Mesenchymal stem cell (in vitro differentiated cells and primary cell): ENCODE measurements around the gene HYLS1.
A peak's percentile ranks its signal among the peaks of the same experiment; 100 is the strongest.

Experiments used
- DNase-seq: peaks from one replicate; pipeline ENCODE4 v3.0.0-alpha.2; 2013
- H2AFZ ChIP-seq: one replicate; pipeline ENCODE4 v1.6.1; 2013; ENCODE audit warnings: low read depth, mild to moderate bottlenecking, control low read depth, inconsistent platforms, low read length, moderate library complexity
- H2AK5ac ChIP-seq: 2 replicates; pipeline ENCODE4 v1.6.1; 2013; ENCODE audit warnings: low read length, moderate library complexity, mild to moderate bottlenecking, inconsistent platforms; ENCODE audit not compliant: severe bottlenecking
- H2BK120ac ChIP-seq: one replicate; pipeline ENCODE4 v1.6.1; 2013; ENCODE audit warnings: low read depth, mild to moderate bottlenecking, inconsistent platforms, low read length, moderate library complexity
- H2BK12ac ChIP-seq, 2 experiments: one replicate each; pipeline ENCODE4 v1.6.1; 2013; ENCODE audit warnings: inconsistent platforms in 2 of 2, low read length in 2 of 2, mild to moderate bottlenecking in 2 of 2, moderate library complexity in 2 of 2, control low read depth in 1 of 2
- H2BK15ac ChIP-seq: one replicate; pipeline ENCODE4 v1.6.1; 2013; ENCODE audit warnings: mild to moderate bottlenecking, low read depth, inconsistent platforms; ENCODE audit not compliant: poor library complexity, severe bottlenecking
- H2BK5ac ChIP-seq: 2 replicates; pipeline ENCODE4 v1.6.1; 2013; ENCODE audit warnings: low read depth, mild to moderate bottlenecking, low read length, control low read depth, inconsistent platforms; ENCODE audit not compliant: poor library complexity, severe bottlenecking
- H3K14ac ChIP-seq, 2 experiments: one replicate each; pipeline ENCODE4 v1.6.1; 2013; ENCODE audit warnings: inconsistent platforms in 2 of 2, low read length in 2 of 2, control low read depth in 1 of 2, mild to moderate bottlenecking in 1 of 2, moderate library complexity in 1 of 2
- H3K18ac ChIP-seq, 2 experiments: one replicate each; pipeline ENCODE4 v1.6.1; 2013; ENCODE audit warnings: inconsistent platforms in 2 of 2, low read length in 2 of 2, control low read depth in 1 of 2, low read depth in 1 of 2, mild to moderate bottlenecking in 1 of 2
- H3K23ac ChIP-seq, 2 experiments: one replicate each; pipeline ENCODE4 v1.6.1; 2013; ENCODE audit warnings: inconsistent platforms in 2 of 2, low read length in 2 of 2, mild to moderate bottlenecking in 2 of 2, moderate library complexity in 2 of 2, control low read depth in 1 of 2
- H3K27ac ChIP-seq: 2 replicates; pipeline ENCODE4 v1.5.1; 2013; ENCODE audit warnings: mild to moderate bottlenecking, moderate library complexity, low read length, control low read depth, inconsistent platforms; ENCODE audit not compliant: poor library complexity, severe bottlenecking
- H3K27me3 ChIP-seq, 2 experiments: 2 replicates each; pipeline versions ENCODE4 v1.6.1 to v1.7.0; 2013; ENCODE audit warnings: low read length in 2 of 2, mild to moderate bottlenecking in 2 of 2, moderate library complexity in 2 of 2, control low read depth in 1 of 2, inconsistent platforms in 1 of 2; ENCODE audit not compliant: control insufficient read depth in 1 of 2, insufficient read depth in 1 of 2
- H3K36me3 ChIP-seq, 2 experiments: 2 replicates each; pipeline versions ENCODE4 v1.6.1 to v1.7.0; 2013; ENCODE audit warnings: low read length in 2 of 2, control low read depth in 1 of 2, inconsistent platforms in 1 of 2, low read depth in 1 of 2, mild to moderate bottlenecking in 1 of 2; ENCODE audit not compliant: insufficient read depth in 2 of 2, control insufficient read depth in 1 of 2
- H3K4ac ChIP-seq, 2 experiments: one replicate each; pipeline ENCODE4 v1.6.1; 2013; ENCODE audit warnings: inconsistent platforms in 2 of 2, low read length in 2 of 2, mild to moderate bottlenecking in 2 of 2, moderate library complexity in 2 of 2, control low read depth in 1 of 2, low read depth in 1 of 2
- H3K4me1 ChIP-seq: 2 replicates; pipeline ENCODE4 v1.6.1; 2013; ENCODE audit warnings: low read depth, low read length, control low read depth; ENCODE audit not compliant: control insufficient read depth, insufficient read depth
- H3K4me2 ChIP-seq: 2 replicates; pipeline ENCODE4 v1.6.1; 2013; ENCODE audit warnings: low read length, mild to moderate bottlenecking, inconsistent platforms; ENCODE audit not compliant: poor library complexity, severe bottlenecking
- H3K4me3 ChIP-seq, 2 experiments: 2 replicates each; pipeline versions ENCODE4 v1.5.1 to v1.7.0; 2013; ENCODE audit warnings: low read length in 2 of 2, mild to moderate bottlenecking in 2 of 2, control low read depth in 1 of 2, low read depth in 1 of 2; ENCODE audit not compliant: insufficient read depth in 1 of 2
- H3K79me1 ChIP-seq: replicated peaks from 2 replicates; pipeline ENCODE4 v1.6.1; 2013; ENCODE audit warnings: mild to moderate bottlenecking, control low read depth, low read length, inconsistent platforms; ENCODE audit not compliant: poor library complexity, severe bottlenecking
- H3K9ac ChIP-seq: 2 replicates; pipeline ENCODE4 v1.7.0; 2013; ENCODE audit warnings: mild to moderate bottlenecking, low read length, moderate library complexity
- H3K9me3 ChIP-seq: 2 replicates; pipeline ENCODE4 v1.7.0; 2013; ENCODE audit warnings: mild to moderate bottlenecking, low read length; ENCODE audit not compliant: control insufficient read depth
- H4K8ac ChIP-seq: one replicate; pipeline ENCODE4 v1.6.1; 2013; ENCODE audit warnings: inconsistent platforms, mild to moderate bottlenecking, low read length, moderate library complexity
- H4K91ac ChIP-seq: one replicate; pipeline ENCODE4 v1.6.1; 2013; ENCODE audit warnings: mild to moderate bottlenecking, low read length, inconsistent platforms
- WGBS: methylation state at CpG from one replicate; pipeline ENCODE4 v1.1.7; 2013; ENCODE audit warnings: mixed read lengths; 5-methylcytosine and 5-hydroxymethylcytosine counted together

Gene HYLS1

DNA sequence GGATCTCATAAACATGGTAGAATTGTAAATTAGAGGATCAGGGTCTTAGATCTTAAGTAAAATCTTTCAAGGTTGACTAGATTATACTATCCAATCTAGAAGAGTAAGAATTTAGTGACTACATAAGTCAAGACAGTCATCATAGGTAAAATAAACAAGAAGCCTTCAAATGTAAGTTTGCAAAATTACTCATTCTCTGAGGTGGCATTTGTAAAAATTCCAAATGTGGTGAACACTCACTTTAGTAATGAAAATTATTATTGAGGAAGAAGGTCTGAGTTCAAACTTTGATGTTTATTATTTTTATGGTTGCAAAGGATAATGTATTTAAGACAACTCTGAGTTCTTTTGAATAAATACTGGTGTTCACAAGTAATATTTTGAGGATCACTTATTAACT lies 4.6 kb downstream of the HYLS1 start:
- Histone ChIP-seq H2BK15ac (no peak overlapping the region), H4K8ac (no peak overlapping the region), H2AFZ (no peak overlapping the region), H2AK5ac (no peak overlapping the region), H3K4me1 (peaks cover 6% of the 10 kb centered on the region), H3K14ac (no peak overlapping the region), H3K4me3 (no peak overlapping the region), H3K27ac (no peak overlapping the region), H3K4ac (no peak overlapping the region), H3K18ac (no peak overlapping the region), H3K79me1 (peaks cover 17% of the 10 kb centered on the region), H3K4me2 (no peak overlapping the region), H2BK5ac (no peak overlapping the region), H3K23ac (no peak overlapping the region), H2BK12ac (no peak overlapping the region), H3K36me3 (peaks cover 7 to 34% of the 10 kb centered on the region in 2 experiments), H3K27me3 (no peaks in the 10 kb centered on the region), H3K9ac (no peak overlapping the region), H4K91ac (no peak overlapping the region), H3K9me3 (no peaks in the 10 kb centered on the region), H2BK120ac (no peak overlapping the region)
- no peak for DNase-seq

DNA sequence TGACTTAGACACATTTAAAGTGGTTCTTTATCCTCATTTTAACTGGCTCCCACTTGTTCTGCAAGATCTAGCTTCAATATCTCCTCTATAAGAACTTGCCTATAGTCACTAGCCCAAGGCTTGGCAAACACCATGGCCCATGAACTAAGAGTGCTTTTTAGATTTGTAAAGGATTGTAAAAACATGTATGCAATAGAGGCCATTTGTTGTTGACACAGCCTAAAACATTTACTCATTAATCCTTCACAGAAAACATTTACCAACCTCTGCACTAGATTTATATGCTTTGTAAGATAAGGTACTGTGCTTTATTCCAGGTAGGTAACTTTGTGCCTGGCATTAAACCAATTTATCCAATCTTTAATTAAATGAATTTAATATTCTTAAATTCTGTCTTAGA lies 5.5 kb downstream of the HYLS1 start:
- H3K4me3 ChIP-seq = no peak overlapping the region
- H2BK15ac ChIP-seq = no peak overlapping the region
- H2BK120ac ChIP-seq = no peak overlapping the region

DNA sequence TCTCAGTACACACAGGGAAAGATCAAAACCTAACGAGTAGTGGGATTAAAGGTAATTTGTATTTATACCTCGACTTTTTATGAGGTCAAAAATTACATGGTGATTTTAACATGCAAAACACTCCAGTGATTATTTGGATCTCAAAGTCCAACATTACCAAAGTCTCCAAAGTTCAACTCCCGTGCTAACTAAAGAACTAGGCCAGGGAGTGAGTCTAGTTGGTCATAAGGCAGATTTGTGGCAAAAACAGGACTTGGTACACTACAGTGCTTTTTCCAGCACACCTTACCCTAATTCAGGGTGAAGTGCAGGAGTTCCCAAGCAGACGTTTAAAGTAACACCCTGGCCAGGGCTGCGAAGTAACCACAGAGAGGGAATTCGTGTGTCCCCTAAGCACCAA lies 14.4 kb downstream of the HYLS1 start:
- Histone ChIP-seq H3K36me3 (peaks cover 6 to 24% of the 10 kb centered on the region in 2 experiments), H4K91ac (no peak overlapping the region), H3K4me1 (peaks cover 11% of the 10 kb centered on the region), H3K27ac (no peak overlapping the region), H2BK5ac (no peak overlapping the region), H3K4me2 (no peak overlapping the region), H3K4ac (no peak overlapping the region), H3K79me1 (peaks cover 21% of the 10 kb centered on the region), H4K8ac (no peak overlapping the region), H3K14ac (no peak overlapping the region), H2AFZ (no peak overlapping the region), H2BK15ac (no peak overlapping the region), H3K4me3 (peak overlapping the region in 1 of 2 experiments; percentile 82), H3K23ac (no peak overlapping the region), H3K18ac (no peak overlapping the region), H2BK120ac (no peak overlapping the region), H2AK5ac (no peak overlapping the region), H3K9ac (no peak overlapping the region), H3K27me3 (peaks cover 28% of the 10 kb centered on the region in 2 experiments), H2BK12ac (no peak overlapping the region), H3K9me3 (no peaks in the 10 kb centered on the region)
- DNase-seq = no peak
- WGBS = 73% methylated on average over 3 of the region's 6 CpGs

More for the DNA sequence above, 5.5 kb downstream of the HYLS1 start:
- no peak overlapping the region for H2BK12ac ChIP-seq
- H4K8ac ChIP-seq = no peak overlapping the region
- H3K14ac ChIP-seq = no peak overlapping the region
- no peaks in the 10 kb centered on the region for H3K9me3 ChIP-seq
- peaks cover 17% of the 10 kb centered on the region for H3K79me1 ChIP-seq
- peaks cover 7 to 37% of the 10 kb centered on the region in 2 experiments for H3K36me3 ChIP-seq
- no peak overlapping the region for H4K91ac ChIP-seq
- no peak overlapping the region for H3K23ac ChIP-seq
- H3K27ac ChIP-seq = peak overlapping the region; percentile 87
- H2BK5ac ChIP-seq = no peak overlapping the region
- H3K18ac ChIP-seq = no peak overlapping the region
- DNase-seq = no peak
- H3K27me3 ChIP-seq = no peaks in the 10 kb centered on the region
- no peak overlapping the region for H2AFZ ChIP-seq
- no peak overlapping the region for H3K4me2 ChIP-seq
- H3K9ac ChIP-seq = no peak overlapping the region
- no peak overlapping the region for H3K4ac ChIP-seq
- H2AK5ac ChIP-seq = no peak overlapping the region
- H3K4me1 ChIP-seq = peaks cover 5% of the 10 kb centered on the region

DNA sequence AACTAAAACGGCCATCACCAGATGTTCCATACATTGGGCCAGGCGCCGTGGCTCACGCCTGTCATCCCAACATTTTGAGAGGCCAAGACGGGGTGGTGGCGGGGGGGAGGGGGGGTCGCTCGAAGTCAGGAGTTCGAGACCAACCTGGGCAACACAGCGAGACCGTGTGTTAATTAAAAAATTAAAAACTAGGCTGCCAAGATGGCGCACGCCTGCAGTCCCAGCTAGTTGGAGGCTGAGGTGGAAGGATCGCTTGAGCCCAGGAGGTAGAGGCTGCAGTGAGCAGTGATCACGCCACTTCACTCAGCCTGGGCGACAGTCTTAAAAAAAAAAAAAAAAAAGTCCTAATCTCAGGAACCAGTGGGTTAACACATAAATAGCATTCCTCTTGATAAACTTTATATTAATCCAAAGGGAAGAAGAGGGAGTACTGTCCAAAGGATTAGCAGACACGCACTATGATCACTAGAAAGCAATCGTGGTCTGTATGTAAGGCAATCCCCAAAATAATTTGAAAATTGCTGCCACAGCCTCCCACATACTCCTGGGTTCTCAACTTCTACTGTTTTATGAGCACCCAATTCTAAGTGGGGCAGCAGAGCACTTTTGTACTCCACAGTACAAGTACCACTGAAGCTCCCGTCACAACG lies 14.9 kb downstream of the HYLS1 start:
- H2BK15ac ChIP-seq = no peak overlapping the region
- no peaks in the 10 kb centered on the region for H3K9me3 ChIP-seq
- peak overlapping the region; percentile 46 to 82 for H3K4me3 ChIP-seq
- no peak overlapping the region for H3K23ac ChIP-seq
- H2AFZ ChIP-seq = no peak overlapping the region
- DNase-seq = no peak
- H3K18ac ChIP-seq = no peak overlapping the region
- no peak overlapping the region for H2AK5ac ChIP-seq
- H3K14ac ChIP-seq = peak overlapping the region in 1 of 2 experiments; percentile 79
- no peak overlapping the region for H2BK12ac ChIP-seq
- peaks cover 11% of the 10 kb centered on the region for H3K4me1 ChIP-seq
- H3K4me2 ChIP-seq = peak overlapping the region; percentile 58
- WGBS = 68% methylated on average over 17 of the region's 20 CpGs
- H4K91ac ChIP-seq = no peak overlapping the region
- peak overlapping the region in 1 of 2 experiments; percentile 73 for H3K4ac ChIP-seq
- peak overlapping the region; percentile 88 for H3K9ac ChIP-seq
- H3K27ac ChIP-seq = peak overlapping the region; percentile 36
- H4K8ac ChIP-seq = no peak overlapping the region
- H3K36me3 ChIP-seq = peaks cover 6 to 24% of the 10 kb centered on the region in 2 experiments
- peaks cover 28 to 29% of the 10 kb centered on the region in 2 experiments for H3K27me3 ChIP-seq
- no peak overlapping the region for H2BK120ac ChIP-seq
- peaks cover 21% of the 10 kb centered on the region for H3K79me1 ChIP-seq
- no peak overlapping the region for H2BK5ac ChIP-seq
